Cardiac ventricle fibroblast (primary cell): ENCODE measurements around the gene SMAD9. TPM values are rescaled to one million over a fixed set of nuclear protein-coding genes. Genes with fewer than 3 reads are reported as not detected.

Source experiments
- total RNA-seq: library from RNA; depleted of rRNA; stranded (reverse); fragments of >200 nt; gene quantifications from 2 replicates; pipeline ENCODE4 v1.2.3, GENCODE V29; 2015

Gene SMAD9
- 7.1 and 7.8 TPM in 2 replicates for total RNA-seq

GRCh38 chr13:36919833-36920615 lies at the start of gene SMAD9:
TSS of gene SMAD9 (minus strand) at chr13:36920238. CDS start at chr13:36879689, 40,549 bp downstream.

GRCh38 chr13:36818804-36819738 lies 101.0 kb downstream of the SMAD9 start, which contains the start of gene RFXAP:
TSS of gene RFXAP (plus strand) at chr13:36819222. CDS start at chr13:36819358, 136 bp downstream.

Other genes starting within 250 kb of the SMAD9 start
- not detected in 2 replicates for gene SERTM1, start 246.2 kb downstream of the SMAD9 start, total RNA-seq
- 1.3 and 1.5 TPM in 2 replicates for gene RFXAP, start 101.0 kb downstream of the SMAD9 start, total RNA-seq
- 28.6 and 39.7 TPM in 2 replicates for gene ALG5, start 79.1 kb upstream of the SMAD9 start, total RNA-seq
- 11.5 and 15.9 TPM in 2 replicates for gene EXOSC8, start 80.5 kb upstream of the SMAD9 start, total RNA-seq
- gene SUPT20H, start 139.4 kb upstream of the SMAD9 start, total RNA-seq: 21.1 and 24.9 TPM in 2 replicates
- not detected in 2 replicates for gene CSNK1A1L, start 185.4 kb upstream of the SMAD9 start, total RNA-seq